KMS-11 (cell line): ENCODE data around the gene CAMK2D.

Experiments used
- H2AFZ ChIP-seq: fragments of 200-600 bp; sonication (generic); 2 replicates; pipeline ENCODE4 v1.6.1; 2016; ENCODE audit warnings: antibody characterized with exemption, mixed run types, low read depth
- H3K27ac ChIP-seq: fragments of 200-600 bp; sonication (generic); 2 replicates; pipeline ENCODE4 v1.6.1; 2016; ENCODE audit warnings: mild to moderate bottlenecking, mixed run types
- H3K27me3 ChIP-seq: fragments of 200-600 bp; sonication (generic); 2 replicates; pipeline ENCODE4 v1.6.1; 2017; ENCODE audit warnings: mild to moderate bottlenecking, low read depth, mixed run types, moderate library complexity; ENCODE audit not compliant: insufficient read depth
- H3K36me3 ChIP-seq: fragments of 200-600 bp; sonication (generic); 2 replicates; pipeline ENCODE4 v1.6.1; 2017; ENCODE audit warnings: mild to moderate bottlenecking, mixed run types; ENCODE audit not compliant: insufficient read depth
- H3K4me1 ChIP-seq: fragments of 200-600 bp; sonication (generic); 2 replicates; pipeline ENCODE4 v1.6.1; 2016; ENCODE audit warnings: mild to moderate bottlenecking, low read depth, mixed run types; ENCODE audit not compliant: poor library complexity, severe bottlenecking
- H3K4me2 ChIP-seq: fragments of 200-600 bp; sonication (generic); 2 replicates; pipeline ENCODE4 v1.7.0; 2016; ENCODE audit warnings: mild to moderate bottlenecking, mixed run types
- H3K4me3 ChIP-seq: fragments of 200-600 bp; sonication (generic); IDR thresholded peaks from 2 replicates; pipeline ENCODE4 v1.6.1; 2017; ENCODE audit warnings: low read depth, low read length, mixed read lengths; ENCODE audit not compliant: insufficient read depth
- H3K79me2 ChIP-seq: fragments of 200-600 bp; sonication (generic); 2 replicates; pipeline ENCODE4 v1.6.1; 2016; ENCODE audit warnings: low read depth, mixed run types; ENCODE audit not compliant: insufficient read depth
- H3K9ac ChIP-seq: fragments of 200-600 bp; sonication (generic); 2 replicates; pipeline ENCODE4 v1.6.1; 2016; ENCODE audit warnings: mild to moderate bottlenecking, mixed run types
- H4K20me1 ChIP-seq: fragments of 200-600 bp; sonication (generic); 2 replicates; pipeline ENCODE4 v1.6.1; 2016; ENCODE audit warnings: mild to moderate bottlenecking, mixed run types; ENCODE audit not compliant: insufficient read depth
- CTCF ChIP-seq: fragments of 200-600 bp; sonication (generic); conservative IDR thresholded peaks from 2 replicates; pipeline ENCODE4 v1.6.1; 2017; ENCODE audit warnings: low read depth, mild to moderate bottlenecking, antibody characterized with exemption, low read length, moderate library complexity, mixed read lengths

The CAMK2D gene

GRCh38 chr4:113635739-113636437, 125.7 kb downstream of the CAMK2D start:
- H3K36me3 ChIP-seq = no peaks in the 10 kb centered on the region
- H3K27ac ChIP-seq = no peak overlapping the region; the same call in 1 of the 2 replicates
- no peak overlapping the region for H3K4me3 ChIP-seq
- H4K20me1 ChIP-seq = 0 out of 2 replicates have a peak, but pooled peaks cover 4% of the 10 kb centered on the region
- no peaks in the 10 kb centered on the region; the same call in 1 of the 2 replicates for H3K27me3 ChIP-seq
- H3K4me2 ChIP-seq = peak overlapping the region; percentile 96
- H3K4me1 ChIP-seq = peaks cover 62% of the 10 kb centered on the region
- no peak for TF ChIP-seq CTCF
- H3K9ac ChIP-seq = no peak overlapping the region
- H2AFZ ChIP-seq = no peak overlapping the region; the same call in 1 of the 2 replicates
- no peaks in the 10 kb centered on the region for H3K79me2 ChIP-seq

GRCh38 chr4:113634081-113634969, 127.2 kb downstream of the CAMK2D start:
- H3K36me3 ChIP-seq = no peaks in the 10 kb centered on the region
- H3K9ac ChIP-seq = no peak overlapping the region
- no peak for TF ChIP-seq CTCF
- H3K79me2 ChIP-seq = no peaks in the 10 kb centered on the region
- peaks cover 52% of the 10 kb centered on the region for H3K4me1 ChIP-seq
- H3K27me3 ChIP-seq = no peaks in the 10 kb centered on the region; the same call in 1 of the 2 replicates
- H3K4me2 ChIP-seq = no peak overlapping the region
- H3K27ac ChIP-seq = no peak overlapping the region
- H2AFZ ChIP-seq = no peak overlapping the region
- H4K20me1 ChIP-seq = 0 out of 2 replicates have a peak, but pooled peaks cover 4% of the 10 kb centered on the region
- no peak overlapping the region for H3K4me3 ChIP-seq

- Histone ChIP-seq H3K36me3 (no peaks in the 10 kb centered on the region), H4K20me1 (0 out of 2 replicates have a peak, but pooled peaks cover 4% of the 10 kb centered on the region), H3K4me2 (no peak overlapping the region), H3K27ac (no peak overlapping the region), H3K4me3 (no peak overlapping the region), H3K79me2 (no peaks in the 10 kb centered on the region), H3K27me3 (no peaks in the 10 kb centered on the region; the same call in 1 of the 2 replicates), H3K4me1 (peaks cover 43% of the 10 kb centered on the region), H2AFZ (no peak overlapping the region), H3K9ac (no peak overlapping the region)
- TF ChIP-seq CTCF = no peak
These were observed 128.1 kb downstream of the CAMK2D start for GRCh38 chr4:113633467-113633866.

GRCh38 chr4:113628711-113629110, 132.8 kb downstream of the CAMK2D start:
- Histone ChIP-seq H2AFZ (no peak overlapping the region), H3K4me1 (peaks cover 8% of the 10 kb centered on the region), H3K79me2 (no peaks in the 10 kb centered on the region), H3K27me3 (no peaks in the 10 kb centered on the region), H3K4me3 (no peak overlapping the region), H3K27ac (no peak overlapping the region), H4K20me1 (no peaks in the 10 kb centered on the region), H3K36me3 (no peaks in the 10 kb centered on the region), H3K4me2 (no peak overlapping the region), H3K9ac (no peak overlapping the region)
- TF ChIP-seq CTCF = no peak
